Thyroid gland (tissue), 4 donors: ENCODE measurements around the gene GPS1. TPM values are rescaled to one million over a fixed set of nuclear protein-coding genes. Genes with fewer than 3 reads are reported as not detected.

Source experiments
- DNase-seq, 2 donors: peaks; one replicate each; pipeline ENCODE4 v3.0.0-alpha.2; 2019
- H3K27ac ChIP-seq, 3 donors: fragments of 200-600 bp; sonication (generic); 1 replicate in 2 of 3; 2 replicates in 1 of 3; pipeline ENCODE4 v1.5.1; 2016 to 2019; ENCODE audit warnings: mild to moderate bottlenecking in 1 of 3, moderate library complexity in 1 of 3
- H3K27me3 ChIP-seq: fragments of 200-600 bp; sonication (generic); one replicate; pipeline ENCODE4 v1.5.1; 2019
- H3K36me3 ChIP-seq, 2 donors: fragments of 200-600 bp; sonication (generic); one replicate each; pipeline ENCODE4 v1.5.1; 2016 to 2019
- H3K4me1 ChIP-seq, 2 donors: fragments of 200-600 bp; sonication (generic); one replicate each; pipeline ENCODE4 v1.5.1; 2017 to 2019
- H3K4me3 ChIP-seq, 3 donors: fragments of 200-600 bp; sonication (generic); replicated peaks in 1 of 3; 1 replicate in 2 of 3; 2 replicates in 1 of 3; pipeline ENCODE4 v1.5.1; 2016; ENCODE audit warnings: mild to moderate bottlenecking in 1 of 3
- H3K9me3 ChIP-seq: fragments of 200-600 bp; sonication (generic); one replicate; pipeline ENCODE4 v1.5.1; 2017
- CTCF ChIP-seq, 6 experiments: fragments of 200-600 bp in 3 of 6; fragments of 450-650 bp in 3 of 6; sonication (generic) in 3 of 6; IDR thresholded peaks; one replicate each; pipeline ENCODE4 v1.5.1; 2016 to 2019; ENCODE audit warnings: antibody characterized with exemption in 6 of 6, mild to moderate bottlenecking in 2 of 6, inconsistent platforms in 1 of 6, moderate library complexity in 1 of 6
- POLR2A ChIP-seq, 2 donors: fragments of 450-650 bp; IDR thresholded peaks; one replicate each; pipeline ENCODE4 v1.6.1; 2017; ENCODE audit warnings: antibody characterized with exemption in 2 of 2, mild to moderate bottlenecking in 2 of 2, moderate library complexity in 1 of 2
- WGBS, 2 donors: methylation state at CpG; one replicate each; pipeline ENCODE4 v1.1.5; 2017; 5-methylcytosine and 5-hydroxymethylcytosine counted together
- intact Hi-C: fragments of 100-400 bp; cut with DNase I; formaldehyde crosslinking; loops from one replicate; pipeline ENCODE4 v1.15.1; 2023
- total RNA-seq, 4 donors: library from RNA; depleted of rRNA; stranded (reverse); fragments of >200 nt; gene quantifications; one replicate each; pipeline ENCODE4 v1.2.3, GENCODE V29; 2016

GPS1 gene
- total RNA-seq, 4 donors from 2014 or later = 80.1 to 164 (median 102) TPM

GRCh38 chr17:82105417-82105881 lies 53.8 kb downstream of the GPS1 start:
- TF ChIP-seq POLR2A (IDR thresholded peaks at IDR 0.05) (no peak), CTCF (IDR thresholded peaks at IDR 0.05) (no peak)
- 90 to 94% methylated on average over 5 to 10 of the region's 13 CpGs for WGBS, 2 donors
- intact Hi-C loops = no loop called here
- Histone ChIP-seq H3K4me3 (no peak overlapping the region), H3K4me1 (peaks cover 43 to 61% of the 10 kb centered on the region in 2 donors), H3K36me3 (no peaks in the 10 kb centered on the region), H3K27ac (peak overlapping the region; percentile 4 to 97 (median 72)), H3K27me3 (no peaks in the 10 kb centered on the region), H3K9me3 (no peaks in the 10 kb centered on the region)
- DNase-seq = no peak

GRCh38 chr17:82105882-82106687 lies 54.4 kb downstream of the GPS1 start:
- Histone ChIP-seq H3K27ac (peak overlapping the region; percentile 4 to 97 (median 72)), H3K4me1 (peaks cover 43 to 60% of the 10 kb centered on the region in 2 donors), H3K27me3 (no peaks in the 10 kb centered on the region), H3K36me3 (no peaks in the 10 kb centered on the region), H3K9me3 (no peaks in the 10 kb centered on the region), H3K4me3 (no peak overlapping the region)
- peak; percentile 47 to 51 for DNase-seq
- intact Hi-C loops = no loop called here
- WGBS, 2 donors = 59 to 62% methylated on average over 15 to 24 of the region's 24 CpGs
- TF ChIP-seq POLR2A (IDR thresholded peaks at IDR 0.05) (no peak), CTCF (IDR thresholded peaks at IDR 0.05) (no peak)

- H3K9me3 ChIP-seq = no peaks in the 10 kb centered on the region
- no peak overlapping the region for H3K4me3 ChIP-seq
- H3K27me3 ChIP-seq = no peaks in the 10 kb centered on the region
- H3K4me1 ChIP-seq = peaks cover 43 to 54% of the 10 kb centered on the region in 2 donors
- peak; percentile 42 to 70 for DNase-seq
- intact Hi-C loops = no loop called here
- no peak for TF ChIP-seq POLR2A (IDR thresholded peaks at IDR 0.05)
- TF ChIP-seq CTCF (IDR thresholded peaks at IDR 0.05) = no peak
- H3K36me3 ChIP-seq = no peaks in the 10 kb centered on the region
- H3K27ac ChIP-seq = peak overlapping the region; percentile 4 to 97 (median 72)
- 62 to 66% methylated on average over 4 to 9 of the region's 9 CpGs for WGBS, 2 donors
Observed at GRCh38 chr17:82106688-82107305, 55.1 kb downstream of the GPS1 start.

Other genes with a start within 250 kb of the GPS1 start
- gene GCGR, start 247.7 kb upstream of the GPS1 start, total RNA-seq = not detected
- gene MCRIP1, start 218.6 kb upstream of the GPS1 start, total RNA-seq = 10 to 100 TPM; 55.2 to 88.6 (median 83.7) TPM
- not detected for gene PPP1R27, start 216.8 kb upstream of the GPS1 start, total RNA-seq
- 1,000 to 10,000 TPM in 1 of 4 donors, 100 to 1,000 TPM in 3; 548 to 1,124 (median 681) TPM for gene P4HB, start 191.4 kb upstream of the GPS1 start, total RNA-seq
- gene ARHGDIA, start 180.6 kb upstream of the GPS1 start, total RNA-seq = 100 to 1,000 TPM; 115 to 173 (median 164) TPM
- 100 to 1,000 TPM in 1 of 4 donors, 10 to 100 TPM in 3; 55.5 to 106 (median 75.4) TPM for gene ALYREF, start 160.3 kb upstream of the GPS1 start, total RNA-seq
- 100 to 1,000 TPM in 3 of 4 donors, 10 to 100 TPM in 1; 88.8 to 202 (median 169) TPM for gene ANAPC11, start 160.2 kb upstream of the GPS1 start, total RNA-seq
- 1 to 10 TPM in 1 of 4 donors, under 1 TPM in 2, not detected in 1; 0.33 to 1.1 (median 0.38) TPM for gene NPB, start 149.7 kb upstream of the GPS1 start, total RNA-seq
- gene PCYT2, start 140.5 kb upstream of the GPS1 start, total RNA-seq = 10 to 100 TPM; 30.4 to 36.5 (median 34.2) TPM
- gene SIRT7, start 133.7 kb upstream of the GPS1 start, total RNA-seq = 10 to 100 TPM in 3 of 4 donors, 1 to 10 TPM in 1; 8.9 to 23.5 (median 15.8) TPM
- gene MAFG, start 124.2 kb upstream of the GPS1 start, total RNA-seq = 10 to 100 TPM; 28.2 to 51.8 (median 36.4) TPM
- 10 to 100 TPM in 2 of 4 donors, 1 to 10 TPM in 2; 5.5 to 29.2 (median 13.9) TPM for gene PYCR1, start 114.6 kb upstream of the GPS1 start, total RNA-seq
- not detected for gene MYADML2, start 104.7 kb upstream of the GPS1 start, total RNA-seq
- gene NOTUM, start 90.7 kb upstream of the GPS1 start, total RNA-seq = under 1 TPM in 1 of 4 donors, not detected in 3; 0.40 TPM
- 10 to 100 TPM; 23.2 to 53.6 (median 35.7) TPM for gene ASPSCR1, start 74.3 kb upstream of the GPS1 start, total RNA-seq
- gene CENPX, start 29.0 kb upstream of the GPS1 start, total RNA-seq = 10 to 100 TPM; 40.7 to 95.9 (median 78.0) TPM
- 10 to 100 TPM; 15.3 to 33.0 (median 18.9) TPM for gene LRRC45, start 28.6 kb upstream of the GPS1 start, total RNA-seq
- 10 to 100 TPM; 11.8 to 23.8 (median 14.4) TPM for gene RAC3, start 20.2 kb upstream of the GPS1 start, total RNA-seq
- gene DCXR, start 14.2 kb upstream of the GPS1 start, total RNA-seq = 100 to 1,000 TPM in 2 of 4 donors, 10 to 100 TPM in 2; 88.6 to 161 (median 114) TPM
- 10 to 100 TPM; 36.0 to 49.0 (median 38.3) TPM for gene RFNG, start 87 bp upstream of the GPS1 start, total RNA-seq
- 10 to 100 TPM; 58.7 to 90.5 (median 75.5) TPM for gene DUS1L, start 13.9 kb downstream of the GPS1 start, total RNA-seq
- gene FASN, start 46.3 kb downstream of the GPS1 start, total RNA-seq = 10 to 100 TPM; 23.5 to 92.5 (median 77.3) TPM
- 10 to 100 TPM; 27.1 to 79.9 (median 50.9) TPM for gene CCDC57, start 160.9 kb downstream of the GPS1 start, total RNA-seq
- 10 to 100 TPM; 42.1 to 75.5 (median 44.2) TPM for gene SLC16A3, start 177.1 kb downstream of the GPS1 start, total RNA-seq
- gene CSNK1D, start 221.8 kb downstream of the GPS1 start, total RNA-seq = 10 to 100 TPM; 47.3 to 91.2 (median 88.7) TPM